ENCODE data around the gene SLC4A2. TPM values are rescaled to one million over a fixed set of nuclear protein-coding genes. Genes with fewer than 3 reads are reported as not detected.

The SLC4A2 gene
- total RNA-seq, 1 donor from 2014 or later, result 193 TPM

Other genes with a start within 250 kb of the SLC4A2 start
- gene AOC1, start 207.1 kb upstream of the SLC4A2 start, total RNA-seq, result 8.4 TPM
- gene KCNH2, start 81.3 kb upstream of the SLC4A2 start, total RNA-seq, result 49.4 TPM
- gene NOS3, start 68.6 kb upstream of the SLC4A2 start, total RNA-seq, result 12.6 TPM
- gene ATG9B, start 35.1 kb upstream of the SLC4A2 start, total RNA-seq, result 1.2 TPM
- 43.9 TPM for gene ABCB8, start 31.1 kb upstream of the SLC4A2 start, total RNA-seq
- gene ASIC3, start 11.1 kb upstream of the SLC4A2 start, total RNA-seq, result 4.4 TPM
- gene CDK5, start 1.7 kb upstream of the SLC4A2 start, total RNA-seq, result 15.9 TPM
- 121 TPM for gene FASTK, start 21.2 kb downstream of the SLC4A2 start, total RNA-seq
- gene TMUB1, start 23.9 kb downstream of the SLC4A2 start, total RNA-seq, result 69.1 TPM
- 98.4 TPM for gene AGAP3, start 26.9 kb downstream of the SLC4A2 start, total RNA-seq
- gene GBX1, start 108.1 kb downstream of the SLC4A2 start, total RNA-seq, result not detected
- not detected for gene ASB10, start 127.7 kb downstream of the SLC4A2 start, total RNA-seq
- not detected for gene H2BK1, start 150.9 kb downstream of the SLC4A2 start, total RNA-seq
- 25.3 TPM for gene ABCF2, start 167.6 kb downstream of the SLC4A2 start, total RNA-seq
- gene CHPF2, start 172.9 kb downstream of the SLC4A2 start, total RNA-seq, result 52.3 TPM
- gene SMARCD3, start 189.1 kb downstream of the SLC4A2 start, total RNA-seq, result 56.3 TPM